Neuronal stem cell (in vitro differentiated cells): Measurements from ENCODE around the gene OGN.

Experiments used
- DNase-seq: peaks from one replicate; pipeline ENCODE4 v3.0.0-alpha.2; 2013; ENCODE audit warnings: low spot score
- H2AFZ ChIP-seq: one replicate; pipeline ENCODE4 v1.6.1; 2013; ENCODE audit warnings: mild to moderate bottlenecking, low read length, inconsistent platforms
- H2AK5ac ChIP-seq: 2 replicates; pipeline ENCODE4 v1.6.1; 2013; ENCODE audit warnings: low read depth, mild to moderate bottlenecking, inconsistent platforms, low read length, moderate library complexity, mixed read lengths
- H2BK120ac ChIP-seq: 2 replicates; pipeline ENCODE4 v1.6.1; 2013; ENCODE audit warnings: low read depth, mild to moderate bottlenecking, inconsistent platforms, low read length, moderate library complexity, mixed read lengths
- H2BK12ac ChIP-seq: one replicate; pipeline ENCODE4 v1.6.1; 2013; ENCODE audit warnings: low read length, inconsistent platforms
- H2BK15ac ChIP-seq: 2 replicates; pipeline ENCODE4 v1.6.1; 2013; ENCODE audit warnings: mild to moderate bottlenecking, low read length, inconsistent platforms, mixed read lengths
- H2BK5ac ChIP-seq: one replicate; pipeline ENCODE4 v1.6.1; 2013; ENCODE audit warnings: inconsistent platforms, mild to moderate bottlenecking, low read length, moderate library complexity
- H3K14ac ChIP-seq: one replicate; pipeline ENCODE4 v1.6.1; 2013; ENCODE audit warnings: low read length, inconsistent platforms
- H3K18ac ChIP-seq: 2 replicates; pipeline ENCODE4 v1.6.1; 2013; ENCODE audit warnings: low read length, inconsistent platforms
- H3K23ac ChIP-seq: 2 replicates; pipeline ENCODE4 v1.6.1; 2013; ENCODE audit warnings: low read depth, mild to moderate bottlenecking, mixed read lengths, low read length, inconsistent platforms; ENCODE audit not compliant: poor library complexity
- H3K27ac ChIP-seq: replicated peaks from 3 replicates; pipeline ENCODE4 v1.5.1; 2013; ENCODE audit warnings: low read length, inconsistent platforms
- H3K27me3 ChIP-seq, 3 experiments: 2 replicates each; pipeline ENCODE4 v1.6.1; 2013; ENCODE audit warnings: low read length in 3 of 3, mild to moderate bottlenecking in 2 of 3, inconsistent platforms in 1 of 3, low read depth in 1 of 3, mixed read lengths in 1 of 3, moderate library complexity in 1 of 3; ENCODE audit not compliant: control insufficient read depth in 3 of 3, insufficient read depth in 3 of 3
- H3K36me3 ChIP-seq, 2 donors: replicated peaks in 1 of 2; 2 replicates each; pipeline ENCODE4 v1.6.1; 2013; ENCODE audit warnings: low read length in 2 of 2; ENCODE audit not compliant: control insufficient read depth in 2 of 2, insufficient read depth in 2 of 2
- H3K4ac ChIP-seq: 2 replicates; pipeline ENCODE4 v1.6.1; 2013; ENCODE audit warnings: inconsistent platforms, mild to moderate bottlenecking, low read length, moderate library complexity
- H3K4me1 ChIP-seq, 2 donors: 1 replicate in 1 of 2; 2 replicates in 1 of 2; pipeline ENCODE4 v1.6.1; 2013; ENCODE audit warnings: low read length in 2 of 2, low read depth in 1 of 2; ENCODE audit not compliant: control insufficient read depth in 2 of 2, insufficient read depth in 1 of 2
- H3K4me2 ChIP-seq: one replicate; pipeline ENCODE4 v1.6.1; 2013; ENCODE audit warnings: mild to moderate bottlenecking, low read length, inconsistent platforms; ENCODE audit not compliant: insufficient read depth, poor library complexity, severe bottlenecking
- H3K4me3 ChIP-seq, 2 donors: 2 replicates each; pipeline ENCODE4 v1.5.1; 2013; ENCODE audit warnings: low read length in 2 of 2, mild to moderate bottlenecking in 2 of 2, inconsistent platforms in 1 of 2, moderate library complexity in 1 of 2
- H3K79me1 ChIP-seq: one replicate; pipeline ENCODE4 v1.6.1; 2013; ENCODE audit warnings: low read depth, mild to moderate bottlenecking, inconsistent platforms, low read length, moderate library complexity
- H3K9ac ChIP-seq: one replicate; pipeline ENCODE4 v1.6.1; 2013; ENCODE audit warnings: mild to moderate bottlenecking, low read depth, low read length, inconsistent platforms; ENCODE audit not compliant: poor library complexity
- H3K9me3 ChIP-seq, 2 donors: replicated peaks in 1 of 2; 2 replicates each; pipeline versions ENCODE3 to v1.6.1; 2013; ENCODE audit warnings: low read length in 2 of 2, mild to moderate bottlenecking in 2 of 2, inconsistent platforms in 1 of 2, low read depth in 1 of 2, mixed read lengths in 1 of 2, moderate library complexity in 1 of 2; ENCODE audit not compliant: control insufficient read depth in 2 of 2, insufficient read depth in 1 of 2
- H4K8ac ChIP-seq: one replicate; pipeline ENCODE4 v1.6.1; 2013; ENCODE audit warnings: low read depth, mild to moderate bottlenecking, inconsistent platforms, low read length, moderate library complexity
- H4K91ac ChIP-seq: one replicate; pipeline ENCODE4 v1.6.1; 2013; ENCODE audit warnings: low read length, low read depth, mild to moderate bottlenecking, inconsistent platforms; ENCODE audit not compliant: poor library complexity
- WGBS, 2 donors: extraction: QIAGEN DNeasy Blood & Tissue Kit; methylation state at CpG; one replicate each; pipeline ENCODE4 v1.1.7; 2013; ENCODE audit warnings: missing lambda C conversion rate in 2 of 2, mixed read lengths in 1 of 2; ENCODE audit not compliant: insufficient read length in 2 of 2, insufficient replicate concordance in 1 of 2; ENCODE audit errors: extremely low coverage in 2 of 2; 5-methylcytosine and 5-hydroxymethylcytosine counted together

OGN gene

DNA sequence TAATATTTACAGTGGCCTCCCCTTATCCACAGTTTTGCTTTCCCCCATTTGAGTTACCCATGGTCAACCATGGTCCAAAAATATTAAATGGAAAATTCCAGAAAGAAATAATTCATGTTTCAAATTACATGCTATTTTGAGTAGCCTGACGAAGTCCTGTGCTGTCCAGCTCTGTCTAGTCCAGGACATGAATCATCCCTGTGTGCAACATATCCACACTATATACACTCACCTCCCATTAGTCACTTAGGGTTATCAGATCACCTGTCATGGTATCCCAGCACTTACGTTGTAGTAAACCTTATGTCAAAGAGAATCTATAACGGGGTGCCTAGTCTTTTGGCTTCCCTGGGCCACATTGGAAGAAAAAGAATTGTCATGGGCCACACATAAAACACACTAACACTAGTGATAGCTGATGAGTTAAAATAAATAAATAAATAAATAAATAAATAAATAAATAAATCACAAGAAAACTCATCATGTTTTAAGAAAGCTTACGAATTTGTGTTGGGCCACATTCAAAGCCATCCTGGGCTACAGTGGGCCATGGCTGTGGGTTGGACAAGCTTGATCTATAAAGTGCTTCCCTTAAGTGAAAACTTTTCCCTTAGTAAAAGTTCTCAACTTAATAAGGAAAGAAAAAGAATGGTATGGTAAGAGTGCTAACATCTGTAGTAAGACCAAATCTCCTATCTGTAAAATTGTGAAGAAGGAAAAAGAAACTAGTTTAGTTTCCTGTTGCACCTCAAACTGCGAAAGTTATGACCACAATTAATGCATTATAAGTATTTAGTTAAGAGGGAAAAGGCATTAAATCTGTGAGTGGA lies 35.8 kb upstream of the OGN start:
- no peak overlapping the region for H2AK5ac ChIP-seq
- no peak overlapping the region for H3K4me2 ChIP-seq
- no peak overlapping the region for H2BK5ac ChIP-seq
- H3K36me3 ChIP-seq, result no peaks in the 10 kb centered on the region
- H3K14ac ChIP-seq, result no peak overlapping the region
- H3K4me3 ChIP-seq, result no peak overlapping the region
- H3K4me1 ChIP-seq, result no peaks in the 10 kb centered on the region
- H4K8ac ChIP-seq, result no peak overlapping the region
- H2AFZ ChIP-seq, result no peak overlapping the region
- no peak for DNase-seq
- H3K27ac ChIP-seq, result no peak overlapping the region
- no CpG with 5 or more reads among the region's 5 CpGs for WGBS, 2 donors
- no peak overlapping the region for H3K9ac ChIP-seq
- H4K91ac ChIP-seq, result no peak overlapping the region
- H3K23ac ChIP-seq, result no peak overlapping the region
- H2BK15ac ChIP-seq, result no peak overlapping the region
- peaks cover 2% of the 10 kb centered on the region for H3K79me1 ChIP-seq
- no peak overlapping the region for H3K4ac ChIP-seq
- no peak overlapping the region for H2BK120ac ChIP-seq
- no peak overlapping the region for H3K18ac ChIP-seq
- H3K27me3 ChIP-seq, result no peaks in the 10 kb centered on the region
- H2BK12ac ChIP-seq, result no peak overlapping the region
- no peaks in the 10 kb centered on the region for H3K9me3 ChIP-seq

DNA sequence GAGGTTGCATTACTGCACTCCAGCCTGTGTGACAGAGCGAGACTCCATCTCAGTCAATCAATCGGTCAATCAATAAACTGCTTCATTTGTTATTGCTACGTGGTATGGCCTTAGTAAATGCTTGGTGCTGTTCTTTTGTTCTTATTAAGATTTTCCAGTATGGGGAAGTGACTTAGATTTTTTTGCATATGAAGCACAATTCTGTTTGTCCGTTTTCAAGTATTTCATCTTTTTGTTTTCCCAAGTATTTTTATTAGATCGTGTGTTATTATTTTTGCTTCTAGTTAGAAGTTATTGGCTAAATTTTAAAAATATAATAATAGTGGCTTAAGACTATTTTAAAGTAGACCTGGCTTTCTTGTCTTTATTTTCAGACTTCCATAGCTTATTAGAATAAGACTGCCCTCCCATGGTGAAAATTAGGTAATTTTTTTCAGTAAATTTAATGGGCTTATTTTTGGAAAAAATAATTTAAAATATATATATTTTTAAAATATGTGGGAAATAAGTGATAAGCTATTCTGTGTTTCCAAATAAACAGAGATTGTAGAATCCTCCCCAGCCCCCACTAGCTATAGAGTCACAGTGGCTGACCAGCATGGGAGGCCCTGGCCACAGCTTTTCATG lies 34.6 kb upstream of the OGN start:
- H3K18ac ChIP-seq, result no peak overlapping the region
- H3K79me1 ChIP-seq, result no peaks in the 10 kb centered on the region
- H3K14ac ChIP-seq, result no peak overlapping the region
- no peaks in the 10 kb centered on the region for H3K36me3 ChIP-seq
- H4K91ac ChIP-seq, result no peak overlapping the region
- no peak overlapping the region for H2BK12ac ChIP-seq
- H2BK5ac ChIP-seq, result no peak overlapping the region
- no peaks in the 10 kb centered on the region for H3K9me3 ChIP-seq
- no peak overlapping the region for H3K27ac ChIP-seq
- H3K4me2 ChIP-seq, result no peak overlapping the region
- H3K4me1 ChIP-seq, result no peaks in the 10 kb centered on the region
- no peaks in the 10 kb centered on the region for H3K27me3 ChIP-seq
- no peak for DNase-seq
- H4K8ac ChIP-seq, result no peak overlapping the region
- no peak overlapping the region for H2BK120ac ChIP-seq
- no peak overlapping the region for H2AK5ac ChIP-seq
- H3K9ac ChIP-seq, result no peak overlapping the region
- no peak overlapping the region for H2BK15ac ChIP-seq
- no peak overlapping the region for H2AFZ ChIP-seq
- H3K4me3 ChIP-seq, result no peak overlapping the region
- no peak overlapping the region for H3K23ac ChIP-seq
- no peak overlapping the region for H3K4ac ChIP-seq
- WGBS, 2 donors, result no CpG with 5 or more reads among the region's 5 CpGs

DNA sequence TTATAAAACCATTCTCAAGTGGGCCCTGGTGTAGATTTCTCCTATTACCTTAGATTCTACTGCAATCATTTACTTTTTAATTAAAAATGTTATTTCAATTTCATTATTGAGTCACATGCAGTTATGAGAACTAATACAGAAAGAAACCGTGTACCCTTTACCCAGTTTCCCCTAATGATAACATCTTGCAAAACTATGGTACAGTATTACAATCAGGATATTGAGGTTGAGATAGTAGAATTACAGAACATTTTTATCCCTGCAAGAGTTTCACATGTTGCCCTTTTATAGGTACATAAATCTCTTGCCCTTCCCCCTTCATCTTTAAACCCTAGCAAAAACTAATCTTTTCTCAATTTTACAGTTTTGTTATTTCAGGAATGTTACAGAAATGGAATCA lies 30.9 kb upstream of the OGN start:
- H2BK12ac ChIP-seq, result no peak overlapping the region
- no peak overlapping the region for H3K4me3 ChIP-seq
- no peak overlapping the region for H4K8ac ChIP-seq
- H3K14ac ChIP-seq, result no peak overlapping the region
- no peak overlapping the region for H3K4ac ChIP-seq
- H3K9me3 ChIP-seq, result no peaks in the 10 kb centered on the region
- no peak overlapping the region for H2BK120ac ChIP-seq
- H3K9ac ChIP-seq, result no peak overlapping the region
- no peaks in the 10 kb centered on the region for H3K4me1 ChIP-seq
- H3K36me3 ChIP-seq, result no peaks in the 10 kb centered on the region
- no peak overlapping the region for H4K91ac ChIP-seq
- H3K18ac ChIP-seq, result no peak overlapping the region
- no peak overlapping the region for H2AK5ac ChIP-seq
- H3K79me1 ChIP-seq, result no peaks in the 10 kb centered on the region
- H3K4me2 ChIP-seq, result no peak overlapping the region
- no peak overlapping the region for H3K23ac ChIP-seq
- WGBS, 2 donors, result no CpG with 5 or more reads among the region's 1 CpG
- no peak for DNase-seq
- no peak overlapping the region for H3K27ac ChIP-seq
- no peaks in the 10 kb centered on the region for H3K27me3 ChIP-seq
- no peak overlapping the region for H2AFZ ChIP-seq
- H2BK5ac ChIP-seq, result no peak overlapping the region
- H2BK15ac ChIP-seq, result no peak overlapping the region

DNA sequence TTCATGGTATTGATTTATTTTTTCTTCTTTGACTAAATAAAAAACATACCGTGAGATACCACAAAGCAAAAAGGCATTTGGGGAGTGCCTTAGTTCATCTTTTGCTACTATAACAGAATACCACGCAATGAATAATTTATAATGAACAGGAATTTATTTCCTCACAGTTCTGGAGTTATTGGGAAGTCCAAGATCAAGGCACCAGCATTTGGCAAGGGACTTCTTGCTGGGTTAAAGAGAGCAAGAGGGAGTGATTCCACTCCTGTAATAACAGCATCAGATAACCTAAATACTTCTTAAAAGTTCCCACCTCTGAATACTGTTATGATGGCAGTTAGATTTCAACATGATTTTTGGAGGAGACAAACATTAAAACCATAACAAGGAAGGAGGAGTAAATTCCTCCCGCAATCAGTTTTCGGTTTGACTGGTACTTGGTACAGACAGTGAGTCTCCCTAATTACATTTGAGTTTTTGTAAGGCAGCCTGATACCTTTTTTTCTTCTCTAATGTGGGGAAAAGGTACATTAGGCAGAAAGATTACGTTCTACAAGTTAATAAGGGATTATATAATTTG lies 28.7 kb upstream of the OGN start:
- Histone ChIP-seq H3K4ac (no peak overlapping the region), H2AK5ac (no peak overlapping the region), H3K9me3 (no peaks in the 10 kb centered on the region), H3K23ac (no peak overlapping the region), H2AFZ (no peak overlapping the region), H3K4me1 (no peaks in the 10 kb centered on the region), H3K18ac (no peak overlapping the region), H3K9ac (no peak overlapping the region), H3K4me3 (no peak overlapping the region), H2BK120ac (no peak overlapping the region), H2BK5ac (no peak overlapping the region), H4K91ac (no peak overlapping the region), H4K8ac (no peak overlapping the region), H3K79me1 (no peaks in the 10 kb centered on the region), H3K27ac (no peak overlapping the region), H3K4me2 (no peak overlapping the region), H2BK15ac (no peak overlapping the region), H3K27me3 (no peaks in the 10 kb centered on the region), H3K36me3 (no peaks in the 10 kb centered on the region), H3K14ac (no peak overlapping the region), H2BK12ac (no peak overlapping the region)
- WGBS, 2 donors, result no CpG with 5 or more reads among the region's 5 CpGs
- DNase-seq, result no peak
